ENCODE results near the gene MYO1A. TPM values are rescaled to one million over a fixed set of nuclear protein-coding genes. Genes with fewer than 3 reads are reported as not detected.

Gene MYO1A
- polyA plus RNA-seq, 1 donor from 2014 or later, result not detected

- H3K27me3 ChIP-seq (ENCODE audit: insufficient read depth, low read depth, low read length), result no peaks in the 10 kb centered on the region
- no peak overlapping the region for H3K4me2 ChIP-seq (ENCODE audit: low read length)
- H3K9ac ChIP-seq (ENCODE audit: low read length), result no peak overlapping the region
- no peaks in the 10 kb centered on the region for H3K36me3 ChIP-seq (ENCODE audit: insufficient read depth, low read length)
- no peak overlapping the region for H2AFZ ChIP-seq (ENCODE audit: low read depth, low read length)
- peaks cover 3% of the 10 kb centered on the region for H3F3A ChIP-seq (ENCODE audit: insufficient read depth, low read length, poor library complexity, severe bottlenecking)
- no peaks in the 10 kb centered on the region for H3K9me2 ChIP-seq (ENCODE audit: insufficient read depth, low read length)
- H3K79me2 ChIP-seq (replicated peaks; ENCODE audit: insufficient read depth, low read length), result peaks cover 13% of the 10 kb centered on the region
- no peak overlapping the region for H3K4me3 ChIP-seq (ENCODE audit: low read length)
- no peaks in the 10 kb centered on the region for H4K20me1 ChIP-seq (ENCODE audit: insufficient read depth)
- TF ChIP-seq SMC3 (conservative IDR thresholded peaks at IDR 0.05; ENCODE audit: poor library complexity) (no peak), EP300 (conservative IDR thresholded peaks at IDR 0.05; ENCODE audit: poor library complexity, severe bottlenecking) (no peak), REST (IDR thresholded peaks at IDR 0.05; ENCODE audit: borderline replicate concordance) (no peak), EZH2 (IDR thresholded peaks at IDR 0.05; ENCODE audit: borderline replicate concordance, insufficient read depth, low read length, poor library complexity, severe bottlenecking) (no peak), POLR2AphosphoS5 (IDR thresholded peaks at IDR 0.05) (no peak), MXI1 (conservative IDR thresholded peaks at IDR 0.05; ENCODE audit: poor library complexity, severe bottlenecking) (no peak), RAD21 (conservative IDR thresholded peaks at IDR 0.05) (no peak), TAF1 (IDR thresholded peaks at IDR 0.05; ENCODE audit: low read depth) (no peak), CTCF (IDR thresholded peaks at IDR 0.05; ENCODE audit: poor library complexity, severe bottlenecking) (no peak)
- no peaks in the 10 kb centered on the region for H3K9me3 ChIP-seq (ENCODE audit: low read length)
- H3K27ac ChIP-seq (ENCODE audit: low read length), result no peak overlapping the region
Observed at GRCh38 chr12:57095440-57095839, 45.5 kb upstream of the MYO1A start.

- no peaks in the 10 kb centered on the region for H3K36me3 ChIP-seq (ENCODE audit: insufficient read depth, low read length)
- no peak overlapping the region for H3K27ac ChIP-seq (ENCODE audit: low read length)
- H4K20me1 ChIP-seq (ENCODE audit: insufficient read depth), result no peaks in the 10 kb centered on the region
- no peaks in the 10 kb centered on the region for H3K27me3 ChIP-seq (ENCODE audit: insufficient read depth, low read depth, low read length)
- TF ChIP-seq REST (IDR thresholded peaks at IDR 0.05; ENCODE audit: borderline replicate concordance) (no peak), SMC3 (conservative IDR thresholded peaks at IDR 0.05; ENCODE audit: poor library complexity) (no peak), EZH2 (IDR thresholded peaks at IDR 0.05; ENCODE audit: borderline replicate concordance, insufficient read depth, low read length, poor library complexity, severe bottlenecking) (no peak), RAD21 (conservative IDR thresholded peaks at IDR 0.05) (no peak)
- H3F3A ChIP-seq (ENCODE audit: insufficient read depth, low read length, poor library complexity, severe bottlenecking), result peaks cover 4% of the 10 kb centered on the region
- no peaks in the 10 kb centered on the region for H3K9me2 ChIP-seq (ENCODE audit: insufficient read depth, low read length)
- peaks cover 17% of the 10 kb centered on the region for H3K79me2 ChIP-seq (replicated peaks; ENCODE audit: insufficient read depth, low read length)
- H3K9ac ChIP-seq (ENCODE audit: low read length), result no peak overlapping the region
- no peak overlapping the region for H2AFZ ChIP-seq (ENCODE audit: low read depth, low read length)
- no peaks in the 10 kb centered on the region for H3K9me3 ChIP-seq (ENCODE audit: low read length)
- H3K4me3 ChIP-seq (ENCODE audit: low read length), result no peak overlapping the region
- no peak overlapping the region for H3K4me2 ChIP-seq (ENCODE audit: low read length)
Observed at GRCh38 chr12:57094208-57095160, 44.6 kb upstream of the MYO1A start.
